ENCODE results near the gene GALR2. TPM values are rescaled to one million over a fixed set of nuclear protein-coding genes. Genes with fewer than 3 reads are reported as not detected.

GALR2 gene
- total RNA-seq, 4 donors from 2014 or later = 0.18 TPM; not detected in 3

GRCh38 chr17:76085066-76085730 is 10.6 kb downstream of the GALR2 start:
- ATAC-seq (no peak), DNase-seq (no peak)
- Histone ChIP-seq H3K36me3 (peaks cover 0 to 73% of the 10 kb centered on the region in 2 donors), H3K9me3 (no peaks in the 10 kb centered on the region), H3K27me3 (no peaks in the 10 kb centered on the region), H3K4me3 (no peak overlapping the region), H3K4me1 (no peaks in the 10 kb centered on the region), H3K27ac (no peak overlapping the region)
- in situ Hi-C loops (cut with MboI; ENCODE audit: low sequenced_read_pairs in 4 of 4) (no loop called here), intact Hi-C loops (cut with DNase I; ENCODE audit: low total_unique reads) (no loop called here)
- TF ChIP-seq, protein P1, sequence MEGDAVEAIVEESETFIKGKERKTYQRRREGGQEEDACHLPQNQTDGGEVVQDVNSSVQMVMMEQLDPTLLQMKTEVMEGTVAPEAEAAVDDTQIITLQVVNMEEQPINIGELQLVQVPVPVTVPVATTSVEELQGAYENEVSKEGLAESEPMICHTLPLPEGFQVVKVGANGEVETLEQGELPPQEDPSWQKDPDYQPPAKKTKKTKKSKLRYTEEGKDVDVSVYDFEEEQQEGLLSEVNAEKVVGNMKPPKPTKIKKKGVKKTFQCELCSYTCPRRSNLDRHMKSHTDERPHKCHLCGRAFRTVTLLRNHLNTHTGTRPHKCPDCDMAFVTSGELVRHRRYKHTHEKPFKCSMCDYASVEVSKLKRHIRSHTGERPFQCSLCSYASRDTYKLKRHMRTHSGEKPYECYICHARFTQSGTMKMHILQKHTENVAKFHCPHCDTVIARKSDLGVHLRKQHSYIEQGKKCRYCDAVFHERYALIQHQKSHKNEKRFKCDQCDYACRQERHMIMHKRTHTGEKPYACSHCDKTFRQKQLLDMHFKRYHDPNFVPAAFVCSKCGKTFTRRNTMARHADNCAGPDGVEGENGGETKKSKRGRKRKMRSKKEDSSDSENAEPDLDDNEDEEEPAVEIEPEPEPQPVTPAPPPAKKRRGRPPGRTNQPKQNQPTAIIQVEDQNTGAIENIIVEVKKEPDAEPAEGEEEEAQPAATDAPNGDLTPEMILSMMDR (IDR thresholded peaks at IDR 0.05 in 4 of 5, conservative IDR thresholded peaks at IDR 0.05 in 1 of 5) = no peak
- TF ChIP-seq POLR2A (IDR thresholded peaks at IDR 0.05) = no peak

DNA sequence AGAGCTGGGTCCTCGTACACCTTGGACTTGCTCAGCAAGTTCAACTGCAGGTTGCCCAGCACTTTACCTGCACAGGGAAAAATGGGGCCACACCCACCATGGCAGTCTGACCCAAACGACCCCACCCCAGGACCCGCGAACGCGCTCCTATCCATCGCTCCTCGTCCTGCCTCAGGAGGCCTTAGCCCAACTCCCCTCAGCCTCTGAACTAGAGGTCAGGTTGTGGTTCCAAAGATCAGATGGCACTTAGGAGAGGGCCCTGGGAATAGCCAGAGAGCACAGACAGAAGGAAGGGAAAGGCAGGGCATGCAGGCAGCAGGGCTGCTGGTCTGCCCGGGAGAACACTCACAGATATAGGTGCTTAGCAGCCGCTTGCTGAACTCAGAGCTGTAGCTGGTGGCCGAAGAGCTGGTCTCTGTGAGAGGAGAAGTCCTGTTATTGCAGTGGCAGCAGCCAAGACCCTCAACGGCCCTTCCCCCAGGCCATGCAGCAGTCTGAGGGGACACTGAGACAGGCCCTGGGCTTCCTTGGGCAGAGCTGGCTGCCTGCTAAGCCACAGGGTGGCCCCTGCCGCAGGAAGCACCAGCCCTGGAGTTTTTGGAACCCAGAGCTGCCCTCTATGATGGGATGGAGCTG is 11.3 kb downstream of the GALR2 start:
- TF ChIP-seq POLR2A (IDR thresholded peaks at IDR 0.05) = no peak
- TF ChIP-seq, protein P1 (IDR thresholded peaks at IDR 0.05 in 4 of 5, conservative IDR thresholded peaks at IDR 0.05 in 1 of 5) = no peak
- intact Hi-C loops (cut with DNase I; ENCODE audit: low total_unique reads) = no loop called here
- no peaks in the 10 kb centered on the region for H3K27me3 ChIP-seq
- ATAC-seq = no peak
- no peak overlapping the region for H3K27ac ChIP-seq
- DNase-seq = no peak
- no peaks in the 10 kb centered on the region for H3K9me3 ChIP-seq
- H3K36me3 ChIP-seq = peaks cover 0 to 79% of the 10 kb centered on the region in 2 donors
- in situ Hi-C loops (cut with MboI; ENCODE audit: low sequenced_read_pairs in 4 of 4) = no loop called here
- no peak overlapping the region for H3K4me3 ChIP-seq
- H3K4me1 ChIP-seq = no peaks in the 10 kb centered on the region

GRCh38 chr17:76086384-76086783 is 11.8 kb downstream of the GALR2 start:
- H3K36me3 ChIP-seq = peaks cover 0 to 84% of the 10 kb centered on the region in 2 donors
- DNase-seq (no peak), ATAC-seq (no peak)
- in situ Hi-C loops (cut with MboI; ENCODE audit: low sequenced_read_pairs in 4 of 4) = no loop called here
- TF ChIP-seq, protein P1 (IDR thresholded peaks at IDR 0.05 in 4 of 5, conservative IDR thresholded peaks at IDR 0.05 in 1 of 5) = no peak
- no peak for TF ChIP-seq POLR2A (IDR thresholded peaks at IDR 0.05)
- no peak overlapping the region for H3K27ac ChIP-seq
- no peaks in the 10 kb centered on the region for H3K4me1 ChIP-seq
- intact Hi-C loops (cut with DNase I; ENCODE audit: low total_unique reads) = no loop called here
- H3K27me3 ChIP-seq = no peaks in the 10 kb centered on the region
- H3K9me3 ChIP-seq = no peaks in the 10 kb centered on the region
- H3K4me3 ChIP-seq = no peak overlapping the region

DNA sequence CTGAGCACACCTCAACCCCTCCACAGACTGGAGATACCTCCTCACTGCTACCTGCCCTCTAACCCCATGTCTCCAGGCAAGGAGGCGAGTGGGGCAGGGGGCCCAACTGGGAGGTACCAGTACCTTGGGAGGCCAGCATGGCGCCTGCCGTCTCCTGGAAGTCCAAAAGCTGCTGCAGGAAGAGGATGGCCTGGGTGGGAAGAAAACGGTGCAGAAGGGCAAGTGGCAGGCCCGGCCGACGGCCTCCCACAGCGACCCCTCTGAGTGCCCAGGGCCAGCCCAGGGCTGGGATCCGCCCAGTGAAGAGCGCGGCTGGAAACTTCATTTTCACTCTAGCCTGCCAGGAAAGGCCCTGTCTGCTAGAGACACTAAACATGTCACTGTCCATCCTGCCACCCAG is 12.9 kb downstream of the GALR2 start:
- Histone ChIP-seq H3K27me3 (no peaks in the 10 kb centered on the region), H3K36me3 (peaks cover 0 to 92% of the 10 kb centered on the region in 2 donors), H3K9me3 (no peaks in the 10 kb centered on the region), H3K4me1 (no peaks in the 10 kb centered on the region), H3K27ac (no peak overlapping the region), H3K4me3 (no peak overlapping the region)
- intact Hi-C loops (cut with DNase I; ENCODE audit: low total_unique reads) = no loop called here
- no peak for TF ChIP-seq POLR2A (IDR thresholded peaks at IDR 0.05)
- TF ChIP-seq, protein P1 (IDR thresholded peaks at IDR 0.05 in 4 of 5, conservative IDR thresholded peaks at IDR 0.05 in 1 of 5) = no peak
- ATAC-seq (no peak), DNase-seq (no peak)
- in situ Hi-C loops (cut with MboI; ENCODE audit: low sequenced_read_pairs in 4 of 4) = no loop called here
